B cell (primary cell): ENCODE measurements around the gene DNAJC4. TPM values are rescaled to one million over a fixed set of nuclear protein-coding genes. Genes with fewer than 3 reads are reported as not detected.

ENCODE experiments used
- ATAC-seq: fragments of 200-7000 bp; cut with Tn5 transposase; one replicate; pipeline ENCODE4 v1.10.0; 2021; ENCODE audit warnings: low read depth, mild to moderate bottlenecking, moderate number of reproducible peaks, moderate library complexity
- CTCF ChIA-PET: fragments of 350-600 bp; sonication (Branson Sonifier 250); formaldehyde crosslinking; loops from one replicate; lab custom pipeline; 2021; ENCODE audit warnings: antibody characterized with exemption, inconsistent platforms; lab: Charles Lee
- POLR2A ChIA-PET: fragments of 350-600 bp; sonication (Branson Sonifier 250); formaldehyde crosslinking; loops from one replicate; lab custom pipeline; 2021; ENCODE audit warnings: antibody characterized with exemption; lab: Charles Lee
- DNase-seq: peaks from one replicate; pipeline ENCODE4 v3.0.0; 2013
- H2AFZ ChIP-seq: 2 replicates; pipeline ENCODE4 v1.6.1; 2012; ENCODE audit warnings: mild to moderate bottlenecking, low read depth, low read length; ENCODE audit not compliant: insufficient read depth, poor library complexity, severe bottlenecking
- H3K27ac ChIP-seq, 2 donors: 1 replicate in 1 of 2; 2 replicates in 1 of 2; pipeline ENCODE4 v1.5.1; 2012 to 2013; ENCODE audit warnings: low read length in 2 of 2, mild to moderate bottlenecking in 2 of 2, moderate library complexity in 1 of 2
- H3K27me3 ChIP-seq, 4 experiments: fragments of 200-600 bp in 1 of 4; sonication (generic) in 1 of 4; replicated peaks in 1 of 4; 1 replicate in 2 of 4; 2 replicates in 2 of 4; pipeline versions ENCODE4 v1.6.1 to v1.7.0; 2013 to 2016; ENCODE audit warnings: low read length in 3 of 4, mild to moderate bottlenecking in 2 of 4, mixed read lengths in 1 of 4, moderate library complexity in 1 of 4; ENCODE audit not compliant: insufficient read depth in 4 of 4, control insufficient read depth in 3 of 4; ENCODE audit errors: control extremely low read depth in 1 of 4
- H3K36me3 ChIP-seq, 2 experiments: replicated peaks in 1 of 2; 1 replicate in 1 of 2; 2 replicates in 1 of 2; pipeline versions ENCODE4 v1.6.1 to v1.7.1; 2013; ENCODE audit warnings: low read length in 1 of 2; ENCODE audit not compliant: insufficient read depth in 2 of 2, control insufficient read depth in 1 of 2; ENCODE audit errors: control extremely low read depth in 1 of 2, extremely low read depth in 1 of 2
- H3K4me1 ChIP-seq, 2 donors: fragments of 200-600 bp in 1 of 2; sonication (generic) in 1 of 2; 1 replicate in 1 of 2; 2 replicates in 1 of 2; pipeline versions ENCODE4 v1.5.1 to v1.6.1; 2013 to 2017; ENCODE audit warnings: low read length in 2 of 2; ENCODE audit not compliant: control insufficient read depth in 2 of 2, insufficient read depth in 2 of 2
- H3K4me2 ChIP-seq: replicated peaks from 2 replicates; pipeline ENCODE3; 2012; ENCODE audit warnings: mild to moderate bottlenecking, low read depth, low read length; ENCODE audit not compliant: poor library complexity, severe bottlenecking
- H3K4me3 ChIP-seq, 5 experiments: fragments of 200-600 bp in 1 of 5; sonication (generic) in 1 of 5; 1 replicate in 3 of 5; 2 replicates in 2 of 5; pipeline versions ENCODE4 v1.5.1 to v1.7.0; 2011 to 2016; ENCODE audit warnings: low read length in 4 of 5, mild to moderate bottlenecking in 4 of 5, low read depth in 2 of 5, control low read depth in 1 of 5, moderate library complexity in 1 of 5; ENCODE audit not compliant: insufficient read depth in 1 of 5; ENCODE audit errors: control extremely low read depth in 1 of 5, extremely low read depth in 1 of 5
- H3K79me2 ChIP-seq: fragments of 200-600 bp; sonication (generic); one replicate; pipeline ENCODE4 v1.6.0; 2016; ENCODE audit warnings: low read length; ENCODE audit not compliant: control insufficient read depth, insufficient read depth
- H3K9ac ChIP-seq: fragments of 200-600 bp; sonication (generic); 2 replicates; pipeline ENCODE4 v1.6.1; 2017; ENCODE audit warnings: mild to moderate bottlenecking, low read length, moderate library complexity
- H3K9me3 ChIP-seq, 3 donors: one replicate each; pipeline versions ENCODE4 v1.6.1 to v1.7.1; 2013; ENCODE audit warnings: low read length in 2 of 3; ENCODE audit not compliant: control insufficient read depth in 2 of 3, insufficient read depth in 1 of 3; ENCODE audit errors: control extremely low read depth in 1 of 3
- H4K20me1 ChIP-seq: 2 replicates; pipeline ENCODE4 v1.6.0; 2012; ENCODE audit warnings: mild to moderate bottlenecking, low read length; ENCODE audit not compliant: insufficient read depth, control insufficient read depth, poor library complexity, severe bottlenecking
- H3K27ac Mint-ChIP-seq: one replicate; pipeline ENCODE4 v1.8.0; 2021; ENCODE audit warnings: mixed read lengths
- H3K27me3 Mint-ChIP-seq: one replicate; pipeline ENCODE4 v1.8.0; 2021; ENCODE audit warnings: mixed read lengths
- H3K4me1 Mint-ChIP-seq: one replicate; pipeline ENCODE4 v1.8.0; 2021; ENCODE audit warnings: mixed read lengths
- H3K4me3 Mint-ChIP-seq: one replicate; pipeline ENCODE4 v1.8.0; 2021; ENCODE audit warnings: mixed read lengths
- H3K9me3 Mint-ChIP-seq: one replicate; pipeline ENCODE4 v1.8.0; 2022; ENCODE audit warnings: mixed read lengths; ENCODE audit not compliant: insufficient read depth
- EZH2 ChIP-seq: IDR thresholded peaks from 2 replicates; pipeline ENCODE4 v1.6.1; 2012; ENCODE audit warnings: borderline replicate concordance, low read depth, mild to moderate bottlenecking, moderate library complexity, low read length; ENCODE audit not compliant: insufficient read depth, poor library complexity, severe bottlenecking
- WGBS: methylation state at CpG from one replicate; pipeline ENCODE4 v1.1.5; 2013; ENCODE audit warnings: missing lambda C conversion rate; ENCODE audit not compliant: insufficient coverage; 5-methylcytosine and 5-hydroxymethylcytosine counted together
- intact Hi-C: fragments of 100-400 bp; cut with micrococcal nuclease; formaldehyde crosslinking; loops from one replicate; pipeline ENCODE4 v1.10.0; 2022
- polyA plus RNA-seq: library from polyadenylated mRNA; depleted of rRNA; stranded (reverse); fragments of >200 nt; gene quantifications from 2 replicates; pipeline ENCODE4 v1.2.3, GENCODE V29; 2012
- total RNA-seq, 2 donors: library from RNA; stranded (reverse); fragments of 120-200 nt in 1 of 2; gene quantifications; 1 replicate in 1 of 2; 2 replicates in 1 of 2; pipeline versions ENCODE4 v1.2.3 to v1.2.4, GENCODE V29; 2013 to 2022
- TF ChIP-seq, protein P1 (sequence below): fragments of 200-600 bp; IDR thresholded peaks from one replicate; pipeline ENCODE4 v1.8.0; 2022; ENCODE audit warnings: antibody characterized with exemption, mild to moderate bottlenecking

The DNAJC4 gene
- total and polyA plus RNA-seq, 2 donors (not counting 1 experiment from before 2014, with no cell fraction given) = 74.4 to 105 TPM

GRCh38 chr11:64219354-64219684 lies 11.0 kb upstream of the DNAJC4 start:
- intact Hi-C loops = no loop called here
- CTCF ChIA-PET = interaction anchor here (6.9 kb wide), 1 partner anchor 13 kb away, joined by 62 read pairs; the partner anchor contains the start of gene FERMT3
- Histone ChIP-seq H3K79me2 (peaks cover 20% of the 10 kb centered on the region), H3K27ac (peak overlapping the region in 1 of 2 donors; percentile 1), H3K36me3 (peaks cover 0 to 60% of the 10 kb centered on the region in 2 experiments), H3K4me2 (no peak overlapping the region), H3K4me3 (no peak overlapping the region), H3K4me1 (peaks cover 3 to 14% of the 10 kb centered on the region in 2 donors), H3K9ac (no peak overlapping the region), H3K27me3 (no peaks in the 10 kb centered on the region), H4K20me1 (peaks cover 30% of the 10 kb centered on the region), H3K9me3 (no peaks in the 10 kb centered on the region), H2AFZ (no peak overlapping the region)
- TF ChIP-seq, protein P1, sequence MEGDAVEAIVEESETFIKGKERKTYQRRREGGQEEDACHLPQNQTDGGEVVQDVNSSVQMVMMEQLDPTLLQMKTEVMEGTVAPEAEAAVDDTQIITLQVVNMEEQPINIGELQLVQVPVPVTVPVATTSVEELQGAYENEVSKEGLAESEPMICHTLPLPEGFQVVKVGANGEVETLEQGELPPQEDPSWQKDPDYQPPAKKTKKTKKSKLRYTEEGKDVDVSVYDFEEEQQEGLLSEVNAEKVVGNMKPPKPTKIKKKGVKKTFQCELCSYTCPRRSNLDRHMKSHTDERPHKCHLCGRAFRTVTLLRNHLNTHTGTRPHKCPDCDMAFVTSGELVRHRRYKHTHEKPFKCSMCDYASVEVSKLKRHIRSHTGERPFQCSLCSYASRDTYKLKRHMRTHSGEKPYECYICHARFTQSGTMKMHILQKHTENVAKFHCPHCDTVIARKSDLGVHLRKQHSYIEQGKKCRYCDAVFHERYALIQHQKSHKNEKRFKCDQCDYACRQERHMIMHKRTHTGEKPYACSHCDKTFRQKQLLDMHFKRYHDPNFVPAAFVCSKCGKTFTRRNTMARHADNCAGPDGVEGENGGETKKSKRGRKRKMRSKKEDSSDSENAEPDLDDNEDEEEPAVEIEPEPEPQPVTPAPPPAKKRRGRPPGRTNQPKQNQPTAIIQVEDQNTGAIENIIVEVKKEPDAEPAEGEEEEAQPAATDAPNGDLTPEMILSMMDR = no peak
- no peak for TF ChIP-seq EZH2
- no peak overlapping the region for H3K4me3 Mint-ChIP-seq
- DNase-seq (no peak), ATAC-seq (no peak)
- H3K27me3 Mint-ChIP-seq = no peaks in the 10 kb centered on the region
- 96% methylated on average over 5 of the region's 7 CpGs for WGBS
- no peaks in the 10 kb centered on the region for H3K9me3 Mint-ChIP-seq
- H3K27ac Mint-ChIP-seq = no peak overlapping the region
- POLR2A ChIA-PET = interaction anchor here (0.8 kb wide), 1 partner anchor 13 kb away, joined by 3 read pairs; no protein-coding TSS in a partner anchor
- H3K4me1 Mint-ChIP-seq = peaks cover 15% of the 10 kb centered on the region

DNA sequence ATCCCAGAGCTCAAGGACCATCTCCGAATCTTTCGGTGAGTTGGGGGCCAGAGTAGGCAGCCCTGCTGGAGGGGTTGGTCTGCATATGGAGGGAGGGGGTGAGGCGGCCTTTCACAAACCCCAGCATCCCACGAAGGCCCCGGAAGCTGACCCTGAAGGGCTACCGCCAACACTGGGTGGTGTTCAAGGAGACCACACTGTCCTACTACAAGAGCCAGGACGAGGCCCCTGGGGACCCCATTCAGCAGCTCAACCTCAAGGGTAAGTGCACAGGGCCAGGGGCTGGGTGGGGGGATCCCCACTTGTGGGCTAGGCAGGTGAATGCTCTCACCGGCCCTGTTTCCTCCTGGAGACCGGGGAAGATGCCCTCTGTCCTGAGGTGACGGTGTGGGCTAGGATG lies 10.6 kb upstream of the DNAJC4 start:
- Mint-ChIP-seq H3K27ac (no peak overlapping the region), H3K4me1 (peaks cover 14% of the 10 kb centered on the region), H3K9me3 (no peaks in the 10 kb centered on the region), H3K4me3 (no peak overlapping the region), H3K27me3 (no peaks in the 10 kb centered on the region)
- ChIA-PET CTCF (interaction anchor here (0.5 to 6.9 kb wide), 3 partner anchors 14 to 145 kb away, joined by 3 to 62 read pairs (median 3); partner anchors contain the start of gene FERMT3), POLR2A (interaction anchor here (0.8 kb wide), 1 partner anchor 14 kb away, joined by 3 read pairs; no protein-coding TSS in a partner anchor)
- H3K79me2 ChIP-seq = peaks cover 22% of the 10 kb centered on the region
- ATAC-seq (no peak), DNase-seq (peak; percentile 7)
- no peaks in the 10 kb centered on the region for H3K9me3 ChIP-seq
- intact Hi-C loops = no loop called here
- no peak overlapping the region for H3K27ac ChIP-seq
- no peak overlapping the region for H2AFZ ChIP-seq
- H3K9ac ChIP-seq = no peak overlapping the region
- no peak for TF ChIP-seq EZH2
- TF ChIP-seq, protein P1 = no peak
- H4K20me1 ChIP-seq = peaks cover 30% of the 10 kb centered on the region
- 77% methylated on average over 4 of the region's 10 CpGs for WGBS
- no peak overlapping the region for H3K4me2 ChIP-seq
- no peaks in the 10 kb centered on the region for H3K27me3 ChIP-seq
- no peak overlapping the region for H3K4me3 ChIP-seq
- H3K4me1 ChIP-seq = peaks cover 3 to 11% of the 10 kb centered on the region in 2 donors
- H3K36me3 ChIP-seq = peaks cover 0 to 61% of the 10 kb centered on the region in 2 experiments
